ENCODE results near the gene IZUMO3.

DNA sequence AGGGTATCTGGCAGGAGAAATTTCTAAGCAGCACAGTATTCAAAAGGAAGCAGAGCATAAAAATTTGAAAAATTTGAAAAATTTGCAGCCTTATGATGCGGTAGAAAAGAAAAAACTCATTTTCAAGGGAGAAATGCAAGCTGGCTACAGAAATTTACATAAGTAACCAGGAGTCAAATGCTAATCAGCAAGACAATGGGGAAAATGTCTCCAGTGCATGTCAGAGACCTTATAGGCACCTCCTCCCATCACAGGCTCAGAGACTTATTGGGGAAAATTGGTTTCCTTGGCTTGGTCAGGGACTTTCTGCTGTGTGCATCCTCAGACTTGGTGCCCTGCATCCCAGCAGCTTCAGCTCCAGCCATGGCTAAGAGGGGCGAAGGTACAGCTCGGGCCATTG is 35.8 kb downstream of the IZUMO3 start:
- TF ChIP-seq BHLHE40 (IDR thresholded peaks at IDR 0.05; ENCODE audit: borderline replicate concordance) (no peak), TARDBP (IDR thresholded peaks at IDR 0.05) (no peak), HDGF (IDR thresholded peaks at IDR 0.05; ENCODE audit: borderline replicate concordance) (no peak)
